ENCODE results near the gene TSEN34. TPM values are rescaled to one million over a fixed set of nuclear protein-coding genes. Genes with fewer than 3 reads are reported as not detected.

TSEN34 gene
- total RNA-seq, 1 donor from 2014 or later = 52.6 TPM

- H4K20me1 ChIP-seq (ENCODE audit: insufficient read depth, low read length) = peaks cover 98% of the 10 kb centered on the region
- H3K9me3 Mint-ChIP-seq (ENCODE audit: unreplicated experiment) = no peaks in the 10 kb centered on the region
- H2AFZ ChIP-seq (ENCODE audit: low read depth, low read length) = no peak overlapping the region
- H3K27me3 Mint-ChIP-seq (ENCODE audit: low read depth, unreplicated experiment) = no peaks in the 10 kb centered on the region
- H3K4me1 Mint-ChIP-seq (ENCODE audit: low read depth, unreplicated experiment) = peaks cover 41% of the 10 kb centered on the region
- H3K9ac ChIP-seq (ENCODE audit: low read length) = peak overlapping the region; percentile 61
- no peak for FAIRE-seq
- no peaks in the 10 kb centered on the region for H3K27me3 ChIP-seq (ENCODE audit: insufficient read depth, low read length)
- peak; percentile 72 for DNase-seq (ENCODE audit: low read depth)
- H3K4me1 ChIP-seq (ENCODE audit: insufficient read depth, low read length) = peaks cover 47% of the 10 kb centered on the region
- H3K79me2 ChIP-seq (ENCODE audit: insufficient read depth, low read length) = peaks cover 62% of the 10 kb centered on the region
- TF ChIP-seq EZH2 (IDR thresholded peaks at IDR 0.05; ENCODE audit: insufficient read depth, low read length) (no peak), CTCF (IDR thresholded peaks at IDR 0.05; ENCODE audit: insufficient read depth, low read depth, low read length) (no peak)
- H3K27ac Mint-ChIP-seq (ENCODE audit: unreplicated experiment) = peak overlapping the region; percentile 17
- no peak overlapping the region for H3K4me3 ChIP-seq (ENCODE audit: insufficient read depth, low read depth, low read length)
- H3K27ac ChIP-seq (ENCODE audit: low read depth, low read length) = no peak overlapping the region
- H3K36me3 ChIP-seq (ENCODE audit: insufficient read depth, low read length) = peaks cover 37% of the 10 kb centered on the region
- no peaks in the 10 kb centered on the region for H3K9me3 ChIP-seq (ENCODE audit: insufficient read depth, low read depth, low read length)
- peak overlapping the region; percentile 42 for H3K4me3 Mint-ChIP-seq (ENCODE audit: unreplicated experiment)
- H3K36me3 Mint-ChIP-seq (ENCODE audit: low read depth, unreplicated experiment) = peaks cover 19% of the 10 kb centered on the region
- H3K4me2 ChIP-seq (ENCODE audit: low read length) = peak overlapping the region; percentile 45
These were observed 17.1 kb downstream of the TSEN34 start for GRCh38 chr19:54207983-54208783.

- H3K4me1 Mint-ChIP-seq (ENCODE audit: low read depth, unreplicated experiment) = peaks cover 37% of the 10 kb centered on the region
- H3K79me2 ChIP-seq (ENCODE audit: insufficient read depth, low read length) = peaks cover 57% of the 10 kb centered on the region
- no peaks in the 10 kb centered on the region for H3K9me3 ChIP-seq (ENCODE audit: insufficient read depth, low read depth, low read length)
- FAIRE-seq = no peak
- no peak overlapping the region for H3K27ac Mint-ChIP-seq (ENCODE audit: unreplicated experiment)
- H3K36me3 Mint-ChIP-seq (ENCODE audit: low read depth, unreplicated experiment) = peaks cover 19% of the 10 kb centered on the region
- no peaks in the 10 kb centered on the region for H3K27me3 Mint-ChIP-seq (ENCODE audit: low read depth, unreplicated experiment)
- H3K4me3 ChIP-seq (ENCODE audit: insufficient read depth, low read depth, low read length) = no peak overlapping the region
- peaks cover 44% of the 10 kb centered on the region for H3K4me1 ChIP-seq (ENCODE audit: insufficient read depth, low read length)
- peaks cover 32% of the 10 kb centered on the region for H3K36me3 ChIP-seq (ENCODE audit: insufficient read depth, low read length)
- H2AFZ ChIP-seq (ENCODE audit: low read depth, low read length) = no peak overlapping the region
- H3K27ac ChIP-seq (ENCODE audit: low read depth, low read length) = no peak overlapping the region
- no peaks in the 10 kb centered on the region for H3K27me3 ChIP-seq (ENCODE audit: insufficient read depth, low read length)
- H3K9me3 Mint-ChIP-seq (ENCODE audit: unreplicated experiment) = no peaks in the 10 kb centered on the region
- DNase-seq (ENCODE audit: low read depth) = no peak
- H4K20me1 ChIP-seq (ENCODE audit: insufficient read depth, low read length) = peaks cover 94% of the 10 kb centered on the region
- peak overlapping the region; percentile 45 for H3K4me2 ChIP-seq (ENCODE audit: low read length)
- H3K4me3 Mint-ChIP-seq (ENCODE audit: unreplicated experiment) = no peak overlapping the region
- peak overlapping the region; percentile 61 for H3K9ac ChIP-seq (ENCODE audit: low read length)
- TF ChIP-seq EZH2 (IDR thresholded peaks at IDR 0.05; ENCODE audit: insufficient read depth, low read length) (no peak), CTCF (IDR thresholded peaks at IDR 0.05; ENCODE audit: insufficient read depth, low read depth, low read length) (no peak)
These were observed 17.6 kb downstream of the TSEN34 start for GRCh38 chr19:54208784-54209057.

Data from astrocyte (in vitro differentiated cells and primary cell).